Thyroid gland (tissue), 4 donors: Measurements from ENCODE around the gene EFL1. TPM values are rescaled to one million over a fixed set of nuclear protein-coding genes. Genes with fewer than 3 reads are reported as not detected.

Experiments
- DNase-seq, 2 donors: peaks; one replicate each; pipeline ENCODE4 v3.0.0-alpha.2; 2019
- H3K27ac ChIP-seq, 3 donors: fragments of 200-600 bp; sonication (generic); 1 replicate in 2 of 3; 2 replicates in 1 of 3; pipeline ENCODE4 v1.5.1; 2016 to 2019; ENCODE audit warnings: mild to moderate bottlenecking in 1 of 3, moderate library complexity in 1 of 3
- H3K27me3 ChIP-seq: fragments of 200-600 bp; sonication (generic); one replicate; pipeline ENCODE4 v1.5.1; 2019
- H3K36me3 ChIP-seq, 2 donors: fragments of 200-600 bp; sonication (generic); one replicate each; pipeline ENCODE4 v1.5.1; 2016 to 2019
- H3K4me1 ChIP-seq, 2 donors: fragments of 200-600 bp; sonication (generic); one replicate each; pipeline ENCODE4 v1.5.1; 2017 to 2019
- H3K4me3 ChIP-seq, 3 donors: fragments of 200-600 bp; sonication (generic); replicated peaks in 1 of 3; 1 replicate in 2 of 3; 2 replicates in 1 of 3; pipeline ENCODE4 v1.5.1; 2016; ENCODE audit warnings: mild to moderate bottlenecking in 1 of 3
- H3K9me3 ChIP-seq: fragments of 200-600 bp; sonication (generic); one replicate; pipeline ENCODE4 v1.5.1; 2017
- CTCF ChIP-seq, 6 experiments: fragments of 200-600 bp in 3 of 6; fragments of 450-650 bp in 3 of 6; sonication (generic) in 3 of 6; IDR thresholded peaks; one replicate each; pipeline ENCODE4 v1.5.1; 2016 to 2019; ENCODE audit warnings: antibody characterized with exemption in 6 of 6, mild to moderate bottlenecking in 2 of 6, inconsistent platforms in 1 of 6, moderate library complexity in 1 of 6
- POLR2A ChIP-seq, 2 donors: fragments of 450-650 bp; IDR thresholded peaks; one replicate each; pipeline ENCODE4 v1.6.1; 2017; ENCODE audit warnings: antibody characterized with exemption in 2 of 2, mild to moderate bottlenecking in 2 of 2, moderate library complexity in 1 of 2
- WGBS, 2 donors: methylation state at CpG; one replicate each; pipeline ENCODE4 v1.1.5; 2017; 5-methylcytosine and 5-hydroxymethylcytosine counted together
- intact Hi-C: fragments of 100-400 bp; cut with DNase I; formaldehyde crosslinking; loops from one replicate; pipeline ENCODE4 v1.15.1; 2023
- total RNA-seq, 4 donors: library from RNA; depleted of rRNA; stranded (reverse); fragments of >200 nt; gene quantifications; one replicate each; pipeline ENCODE4 v1.2.3, GENCODE V29; 2016

EFL1 gene
- total RNA-seq, 4 donors from 2014 or later: 10.3 to 29.8 (median 17.5) TPM

GRCh38 chr15:82105451-82106215 lies 156.9 kb downstream of the EFL1 start:
- 50 to 65% methylated on average over 7 of the region's 7 CpGs for WGBS, 2 donors
- intact Hi-C loops: loop anchor here (5.0 kb wide), 1 partner anchor 92 kb away; no protein-coding TSS in a partner anchor
- H3K27me3 ChIP-seq: no peaks in the 10 kb centered on the region
- no peak overlapping the region for H3K27ac ChIP-seq
- H3K4me1 ChIP-seq: no peaks in the 10 kb centered on the region
- H3K36me3 ChIP-seq: no peaks in the 10 kb centered on the region
- no peak overlapping the region for H3K4me3 ChIP-seq
- TF ChIP-seq POLR2A (IDR thresholded peaks at IDR 0.05) (no peak), CTCF (IDR thresholded peaks at IDR 0.05) (no peak)
- H3K9me3 ChIP-seq: no peaks in the 10 kb centered on the region
- DNase-seq: peak; percentile 33 to 40

GRCh38 chr15:82103468-82103867 lies 159.1 kb downstream of the EFL1 start:
- TF ChIP-seq POLR2A (IDR thresholded peaks at IDR 0.05) (no peak), CTCF (IDR thresholded peaks at IDR 0.05) (no peak)
- 80 to 85% methylated on average over 6 of the region's 6 CpGs for WGBS, 2 donors
- no peaks in the 10 kb centered on the region for H3K4me1 ChIP-seq

GRCh38 chr15:82100111-82100929 lies 162.2 kb downstream of the EFL1 start:
- no peak overlapping the region for H3K4me3 ChIP-seq
- TF ChIP-seq CTCF (IDR thresholded peaks at IDR 0.05): no peak
- no peaks in the 10 kb centered on the region for H3K27me3 ChIP-seq
- no peaks in the 10 kb centered on the region for H3K4me1 ChIP-seq
- H3K36me3 ChIP-seq: no peaks in the 10 kb centered on the region
- no peaks in the 10 kb centered on the region for H3K9me3 ChIP-seq
- H3K27ac ChIP-seq: no peak overlapping the region
- WGBS, 2 donors: 57 to 59% methylated on average over 12 of the region's 12 CpGs
- no peak for DNase-seq
- intact Hi-C loops: no loop called here

More at GRCh38 chr15:82103468-82103867, 159.1 kb downstream of the EFL1 start:
- intact Hi-C loops: no loop called here
- no peak for DNase-seq
- H3K4me3 ChIP-seq: no peak overlapping the region
- no peaks in the 10 kb centered on the region for H3K27me3 ChIP-seq
- H3K27ac ChIP-seq: no peak overlapping the region
- H3K36me3 ChIP-seq: no peaks in the 10 kb centered on the region
- no peaks in the 10 kb centered on the region for H3K9me3 ChIP-seq

GRCh38 chr15:82098674-82099073 lies 163.9 kb downstream of the EFL1 start:
- H3K27ac ChIP-seq: no peak overlapping the region
- TF ChIP-seq CTCF (IDR thresholded peaks at IDR 0.05): no peak
- TF ChIP-seq POLR2A (IDR thresholded peaks at IDR 0.05): no peak
- H3K27me3 ChIP-seq: no peaks in the 10 kb centered on the region
- intact Hi-C loops: no loop called here
- no peak for DNase-seq
- no peaks in the 10 kb centered on the region for H3K9me3 ChIP-seq
- WGBS, 2 donors: 91 to 93% methylated on average over 15 of the region's 15 CpGs
- H3K4me1 ChIP-seq: no peaks in the 10 kb centered on the region
- no peaks in the 10 kb centered on the region for H3K36me3 ChIP-seq
- no peak overlapping the region for H3K4me3 ChIP-seq

- intact Hi-C loops: no loop called here
- TF ChIP-seq CTCF (IDR thresholded peaks at IDR 0.05): no peak
- TF ChIP-seq POLR2A (IDR thresholded peaks at IDR 0.05): no peak
- no peak overlapping the region for H3K27ac ChIP-seq
- H3K9me3 ChIP-seq: no peaks in the 10 kb centered on the region
- no peaks in the 10 kb centered on the region for H3K4me1 ChIP-seq
- H3K4me3 ChIP-seq: no peak overlapping the region
- H3K36me3 ChIP-seq: no peaks in the 10 kb centered on the region
- H3K27me3 ChIP-seq: no peaks in the 10 kb centered on the region
- DNase-seq: no peak
Observed at GRCh38 chr15:82095803-82096202, 166.7 kb downstream of the EFL1 start.
